Mesothelial cell of epicardium (in vitro differentiated cells): ENCODE data around the gene SMOC2. TPM values are rescaled to one million over a fixed set of nuclear protein-coding genes. Genes with fewer than 3 reads are reported as not detected.

Experiments used
- DNase-seq, 2 experiments: peaks; one replicate each; pipeline ENCODE4 v3.0.0; 2021; ENCODE audit warnings: low spot score in 2 of 2; ENCODE audit not compliant: unreplicated experiment in 2 of 2
- H3K27ac Mint-ChIP-seq: 2 replicates; pipeline ENCODE4 v1.8.0; 2021; ENCODE audit warnings: mixed read lengths
- H3K27me3 Mint-ChIP-seq: 2 replicates; pipeline ENCODE4 v1.8.0; 2021; ENCODE audit warnings: low read depth, mixed read lengths
- H3K36me3 Mint-ChIP-seq: 2 replicates; pipeline ENCODE4 v1.8.0; 2021; ENCODE audit warnings: mixed read lengths
- H3K4me1 Mint-ChIP-seq: 2 replicates; pipeline ENCODE4 v1.8.0; 2021; ENCODE audit warnings: mixed read lengths
- H3K4me3 Mint-ChIP-seq: 2 replicates; pipeline ENCODE4 v1.8.0; 2021; ENCODE audit warnings: mild to moderate bottlenecking, moderate library complexity, mixed read lengths
- H3K9me3 Mint-ChIP-seq: 2 replicates; pipeline ENCODE4 v1.8.0; 2021; ENCODE audit warnings: mixed read lengths
- CTCF ChIP-seq: fragments of 200-600 bp; sonication (generic); IDR thresholded peaks from one replicate; pipeline ENCODE4 v1.5.0; 2021; ENCODE audit warnings: antibody characterized with exemption; ENCODE audit not compliant: unreplicated experiment
- total RNA-seq: library from RNA; stranded (reverse); gene quantifications from 3 replicates; pipeline ENCODE4 v1.2.1, GENCODE V29; 2021

Gene SMOC2
- total RNA-seq, 1 donor from 2014 or later: 4.4 TPM

DNA sequence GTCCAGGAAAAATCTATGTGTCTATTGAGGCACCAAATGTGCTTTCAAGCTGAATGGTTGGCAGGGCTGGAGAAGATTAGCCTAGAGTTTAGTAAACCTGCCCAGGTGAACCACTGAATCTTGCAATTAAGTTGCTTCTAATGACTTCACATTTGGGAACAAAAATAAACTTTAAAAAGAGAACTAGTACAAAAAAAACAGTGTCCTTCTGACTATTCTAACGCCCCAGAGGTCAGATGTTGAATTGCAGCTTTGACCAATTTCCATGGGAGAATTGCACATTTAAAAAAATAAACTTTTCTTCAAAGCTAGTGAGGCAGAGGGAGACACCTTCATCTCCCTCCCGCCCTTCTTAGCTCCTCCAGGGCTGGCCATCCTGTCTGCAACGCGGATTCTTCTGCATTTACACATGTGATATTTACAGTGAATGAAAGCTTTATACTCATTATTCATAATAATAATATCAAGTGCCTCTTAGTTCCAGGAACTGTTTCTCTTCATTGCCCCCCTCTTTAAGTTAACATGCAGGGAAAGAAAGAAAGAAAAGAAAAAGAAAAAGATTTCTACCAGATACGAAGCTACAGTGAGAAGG, 270.2 kb downstream of the SMOC2 start:
- peaks cover 15% of the 10 kb centered on the region for H3K4me1 Mint-ChIP-seq
- TF ChIP-seq CTCF: peak; percentile 93
- H3K4me3 Mint-ChIP-seq: no peak overlapping the region
- peaks cover 4% of the 10 kb centered on the region for H3K27me3 Mint-ChIP-seq
- H3K36me3 Mint-ChIP-seq: no peaks in the 10 kb centered on the region
- DNase-seq: no peak
- no peaks in the 10 kb centered on the region for H3K9me3 Mint-ChIP-seq
- no peak overlapping the region for H3K27ac Mint-ChIP-seq

- Mint-ChIP-seq H3K27me3 (peaks cover 3% of the 10 kb centered on the region), H3K9me3 (no peaks in the 10 kb centered on the region), H3K4me3 (no peak overlapping the region), H3K36me3 (no peaks in the 10 kb centered on the region), H3K4me1 (peaks cover 15% of the 10 kb centered on the region), H3K27ac (no peak overlapping the region)
- TF ChIP-seq CTCF: no peak
- DNase-seq: no peak
Measured at GRCh38 chr6:168711666-168712300, 270.8 kb downstream of the SMOC2 start.

- no peak for TF ChIP-seq CTCF
- Mint-ChIP-seq H3K27ac (no peak overlapping the region), H3K27me3 (peaks cover 6% of the 10 kb centered on the region), H3K4me1 (peaks cover 14% of the 10 kb centered on the region), H3K4me3 (no peak overlapping the region), H3K36me3 (no peaks in the 10 kb centered on the region), H3K9me3 (no peaks in the 10 kb centered on the region)
- DNase-seq: no peak
Measured at GRCh38 chr6:168712993-168713392, 272.0 kb downstream of the SMOC2 start.

DNA sequence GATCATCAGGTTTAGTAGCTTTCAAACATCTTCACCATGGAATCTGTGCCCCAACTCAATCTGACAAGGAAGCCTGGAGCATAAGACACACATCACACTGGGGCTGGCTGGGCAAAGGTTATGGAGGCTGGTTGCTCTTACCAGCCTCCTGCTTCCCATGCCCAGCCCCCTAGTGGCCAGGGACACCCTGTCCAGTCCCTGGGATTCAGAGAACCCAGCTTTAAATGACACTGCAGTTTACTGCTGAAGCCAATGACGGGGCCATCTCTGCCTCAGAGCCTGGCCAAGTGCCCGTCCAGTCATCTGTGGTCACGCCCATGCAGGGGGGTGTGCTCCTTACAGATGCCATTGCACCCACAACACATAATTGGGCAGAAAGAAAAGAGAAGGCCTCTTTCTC, 272.9 kb downstream of the SMOC2 start:
- peaks cover 6% of the 10 kb centered on the region for H3K4me1 Mint-ChIP-seq
- no peak for TF ChIP-seq CTCF
- no peaks in the 10 kb centered on the region for H3K9me3 Mint-ChIP-seq
- peaks cover 6% of the 10 kb centered on the region for H3K27me3 Mint-ChIP-seq
- no peak overlapping the region for H3K27ac Mint-ChIP-seq
- no peaks in the 10 kb centered on the region for H3K36me3 Mint-ChIP-seq
- no peak for DNase-seq
- H3K4me3 Mint-ChIP-seq: no peak overlapping the region

DNA sequence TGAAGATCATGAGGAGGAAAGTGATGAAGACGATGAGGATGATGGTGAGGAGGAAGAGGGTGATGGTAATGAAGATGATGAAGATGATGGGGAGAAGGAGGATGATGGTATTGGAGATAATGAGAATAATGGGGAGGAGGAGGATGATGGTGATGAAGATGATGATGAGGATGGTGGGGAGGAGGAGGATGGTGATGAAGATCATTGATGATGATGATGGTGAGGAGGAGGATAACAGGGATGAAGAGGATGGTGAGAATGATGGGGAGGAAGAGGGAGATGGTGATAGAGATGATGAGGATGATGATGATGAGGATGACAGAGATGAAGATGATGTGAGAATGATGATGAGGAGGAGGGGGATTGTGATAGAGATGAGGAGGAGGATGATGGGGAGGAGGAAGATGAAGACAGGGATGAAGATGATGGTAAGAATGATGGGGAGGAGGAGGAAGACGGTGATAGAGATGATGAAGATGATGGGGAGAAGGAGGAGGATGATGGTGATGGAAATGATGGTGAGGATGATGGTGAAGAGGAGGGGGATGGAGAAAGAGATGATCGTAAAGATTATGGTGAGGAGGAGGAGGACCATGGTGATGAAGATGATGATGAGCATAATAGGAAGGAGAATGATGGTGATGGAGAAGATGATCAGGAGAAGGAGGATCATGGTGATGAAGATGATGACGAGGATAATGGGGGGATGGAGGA, 273.7 kb downstream of the SMOC2 start:
- Mint-ChIP-seq H3K4me3 (no peak overlapping the region), H3K27me3 (peaks cover 6% of the 10 kb centered on the region), H3K27ac (no peak overlapping the region), H3K36me3 (no peaks in the 10 kb centered on the region), H3K9me3 (no peaks in the 10 kb centered on the region), H3K4me1 (no peaks in the 10 kb centered on the region)
- TF ChIP-seq CTCF: no peak
- no peak for DNase-seq
